ENCODE measurements around the gene MIS18BP1.
"Not testable (repeated sequence)": the region's sequence is repeated elsewhere in the genome, so short reads cannot be mapped to it uniquely, and the experiment has no call there.

MIS18BP1 gene

DNA sequence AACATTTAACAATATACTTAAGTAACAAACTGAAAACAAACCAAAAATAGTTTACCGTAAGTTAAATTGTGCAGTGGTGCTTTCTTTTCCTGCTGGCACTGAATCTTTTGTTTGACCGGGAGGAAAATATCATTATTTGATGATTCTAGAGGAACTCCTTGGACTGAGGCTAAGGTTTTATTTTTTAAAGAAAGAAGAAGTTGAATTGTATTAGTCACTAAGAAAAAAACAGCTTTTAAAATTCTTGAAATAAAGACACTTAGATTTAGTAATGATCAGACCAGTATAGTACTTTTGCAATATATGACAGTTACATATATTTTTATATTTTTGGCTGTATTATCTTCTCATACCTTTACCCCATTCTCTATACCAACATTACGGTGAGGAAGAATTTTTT lies 10.3 kb downstream of the MIS18BP1 start:
- DNase-seq: no peak

DNA sequence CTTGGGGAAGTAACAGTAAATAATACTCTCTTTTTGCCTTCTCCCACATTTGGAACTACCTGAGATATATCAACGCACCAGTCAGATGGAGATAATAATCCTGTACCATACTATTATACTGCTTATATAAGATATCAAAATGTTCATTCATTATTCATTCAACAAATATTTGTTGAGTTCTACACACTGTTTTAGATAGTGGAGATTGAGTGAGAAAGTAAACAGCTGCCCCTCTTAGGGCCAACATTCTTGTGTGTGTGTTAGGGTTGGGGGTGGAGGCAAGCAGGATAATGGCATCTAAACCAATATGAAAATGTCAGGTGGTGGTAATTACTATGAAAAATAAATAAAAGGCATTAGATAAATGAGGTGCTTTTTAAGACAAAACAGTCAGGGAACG lies 14.0 kb downstream of the MIS18BP1 start:
- no peak for DNase-seq

DNA sequence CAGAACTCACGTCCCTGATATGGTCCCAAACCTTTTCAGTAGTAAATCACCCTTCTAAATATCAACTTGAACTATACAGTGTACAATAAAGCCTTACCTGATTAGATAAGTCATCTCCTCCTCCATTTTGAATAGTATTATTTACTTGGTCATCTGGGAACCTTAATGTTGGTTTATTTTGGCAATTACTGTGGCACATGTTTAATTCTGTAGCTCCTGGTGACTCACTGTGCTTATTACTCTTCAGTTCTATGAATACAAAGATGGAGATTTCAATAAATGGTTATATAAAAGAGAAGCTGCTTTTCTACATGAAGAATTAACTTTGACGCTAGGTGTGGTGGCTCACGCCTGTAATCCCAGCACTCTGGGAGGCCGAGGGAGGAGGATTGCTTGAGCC lies 25.4 kb downstream of the MIS18BP1 start:
- no peak for DNase-seq

DNA sequence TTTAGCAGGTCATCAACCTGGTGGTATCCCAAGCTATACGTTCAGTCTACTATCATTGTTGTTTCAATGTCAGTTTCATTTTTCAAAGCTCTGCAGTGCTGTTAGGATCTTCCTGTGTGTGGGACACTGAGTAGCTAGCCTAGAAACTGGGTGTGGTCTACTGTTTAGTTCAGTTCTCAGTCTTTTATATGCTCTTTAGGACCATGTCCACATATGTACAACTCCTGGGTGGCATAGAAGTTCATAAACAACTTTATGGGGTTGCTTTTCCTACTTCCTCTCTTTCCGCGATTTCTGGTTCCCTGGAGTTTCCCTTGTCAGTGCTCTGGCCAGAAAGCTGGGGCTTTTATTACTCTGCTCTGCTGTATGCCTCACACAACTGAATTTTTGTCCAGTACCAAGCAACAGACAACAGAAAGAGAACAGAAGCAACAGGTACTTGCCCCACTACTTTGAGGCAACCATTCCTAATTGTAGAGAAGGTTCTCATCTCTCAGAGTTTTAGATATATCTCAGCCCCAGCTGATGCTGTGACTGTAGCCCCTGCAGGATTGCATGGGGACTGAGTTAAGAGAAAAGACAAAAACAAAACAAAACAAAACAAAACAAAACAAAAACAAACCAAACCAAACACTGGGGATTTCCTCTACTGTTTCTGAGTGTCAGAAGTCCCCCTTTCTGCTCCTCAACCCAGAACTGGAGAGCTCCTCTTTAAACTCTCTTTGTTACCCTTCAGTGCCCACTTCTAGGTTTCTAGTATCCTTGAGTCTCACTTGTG lies 30.3 kb downstream of the MIS18BP1 start:
- DNase-seq: no peak

DNA sequence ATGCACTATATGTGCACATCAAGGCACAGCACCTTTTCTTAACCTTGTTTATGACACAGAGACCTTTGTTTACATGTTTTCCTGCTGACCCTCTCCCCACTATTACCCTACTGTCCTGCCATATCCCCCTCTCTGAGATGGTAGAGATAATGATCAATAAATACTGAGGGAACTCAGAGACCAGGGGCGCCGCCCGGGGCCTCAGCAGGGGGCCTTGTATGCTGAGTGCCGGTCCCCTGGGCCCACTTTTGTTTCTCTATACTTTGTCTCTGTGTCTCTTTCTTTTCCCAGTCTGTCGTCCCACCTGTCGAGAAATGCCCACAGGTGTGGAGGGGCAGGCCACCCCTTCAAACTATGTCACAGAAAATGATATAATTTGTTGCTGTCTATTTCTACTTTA lies 38.7 kb downstream of the MIS18BP1 start:
- not testable (repeated sequence) for DNase-seq

DNA sequence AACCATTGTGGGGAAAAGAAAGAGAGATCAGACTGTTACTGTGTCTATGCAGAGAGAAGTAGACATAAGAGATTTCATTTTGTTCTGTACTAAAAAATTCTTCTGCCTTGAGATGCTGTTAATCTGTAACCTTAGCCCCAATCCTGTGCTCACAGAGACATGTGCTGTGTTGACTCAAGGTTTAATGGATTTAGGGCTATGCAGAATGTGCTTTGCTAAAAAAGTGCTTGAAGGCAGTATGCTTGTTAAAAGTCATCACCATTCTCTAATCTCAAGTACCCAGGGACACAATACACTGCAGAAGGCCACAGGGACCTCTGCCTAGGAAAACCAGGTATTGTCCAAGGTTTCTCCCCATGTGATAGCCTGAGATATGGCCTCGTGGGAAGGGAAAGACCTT lies 39.3 kb downstream of the MIS18BP1 start:
- DNase-seq: not testable (repeated sequence)

DNA sequence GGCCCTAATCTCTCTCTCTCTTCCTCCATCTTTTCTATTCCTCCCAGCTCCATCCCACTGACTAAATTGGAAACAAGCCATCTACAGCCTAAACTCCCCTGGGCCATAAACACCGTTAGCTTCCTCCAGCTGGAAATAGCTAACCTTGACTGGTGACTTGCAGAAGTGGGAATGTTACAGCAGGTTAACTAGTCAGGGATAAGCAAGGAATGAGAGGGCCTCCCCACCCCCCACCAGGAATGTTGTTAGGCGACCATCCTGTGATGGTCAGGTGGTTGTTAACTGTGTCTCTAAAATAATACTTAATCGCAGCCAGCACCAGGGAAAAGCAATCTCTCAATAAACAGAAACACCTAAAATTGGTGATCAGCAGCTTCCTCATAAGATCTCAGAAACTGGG lies 40.8 kb downstream of the MIS18BP1 start:
- no peak for DNase-seq

DNA sequence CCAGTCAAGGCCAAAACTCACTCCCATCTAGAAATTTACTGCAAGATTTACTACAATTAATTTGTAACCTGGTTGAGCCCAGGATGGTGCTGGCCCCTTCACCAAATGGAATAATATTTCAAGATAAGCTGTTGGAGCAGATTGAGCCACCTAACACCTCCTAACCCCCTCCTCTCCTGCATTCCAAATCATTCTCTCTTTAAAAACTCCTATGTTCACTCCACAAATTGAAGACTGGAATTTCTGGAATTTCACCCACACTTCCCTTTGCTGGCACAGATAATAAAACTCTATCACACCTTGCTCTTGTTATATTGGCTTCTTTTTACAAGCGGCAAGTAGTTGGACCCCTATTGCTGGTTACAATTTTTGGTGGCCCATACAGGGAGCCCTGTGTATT lies 41.7 kb downstream of the MIS18BP1 start:
- no peak for DNase-seq

DNA sequence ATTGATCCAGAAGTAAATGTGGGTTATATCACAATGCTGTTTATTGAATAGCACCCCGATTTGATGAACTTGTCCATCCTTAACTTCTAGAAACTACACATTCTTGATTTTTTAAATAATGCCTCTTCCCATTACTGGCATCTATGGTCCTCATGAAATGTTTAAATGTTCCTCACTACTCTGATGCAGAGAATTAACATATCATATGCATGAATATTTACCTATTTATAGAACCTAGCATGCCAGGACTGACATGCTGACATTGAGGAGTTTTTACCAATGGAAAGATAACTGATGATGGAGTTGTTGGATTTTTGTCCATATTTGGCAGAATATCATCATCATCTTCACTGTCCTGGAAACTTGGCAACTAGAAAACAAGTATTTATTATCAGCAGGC lies 42.8 kb downstream of the MIS18BP1 start:
- DNase-seq: no peak

DNA sequence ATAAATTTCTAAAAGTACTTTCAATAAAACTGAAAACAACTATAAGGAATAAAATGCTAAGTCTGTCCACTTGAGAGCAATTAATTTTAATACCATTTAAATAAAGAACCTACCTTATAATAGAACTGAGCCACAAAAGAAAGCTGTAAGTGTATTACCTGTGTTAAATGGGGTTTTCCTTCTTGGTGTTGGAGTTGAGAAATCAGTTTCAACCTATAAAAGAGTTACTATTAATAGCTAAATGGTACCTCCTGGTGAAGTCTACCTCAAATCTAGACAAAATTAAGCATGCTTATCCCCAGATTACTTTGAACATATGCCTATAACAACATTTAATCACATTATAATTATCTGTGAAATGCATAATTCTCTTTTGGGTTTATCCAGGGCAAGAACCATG lies 48.8 kb downstream of the MIS18BP1 start:
- DNase-seq: no peak

DNA sequence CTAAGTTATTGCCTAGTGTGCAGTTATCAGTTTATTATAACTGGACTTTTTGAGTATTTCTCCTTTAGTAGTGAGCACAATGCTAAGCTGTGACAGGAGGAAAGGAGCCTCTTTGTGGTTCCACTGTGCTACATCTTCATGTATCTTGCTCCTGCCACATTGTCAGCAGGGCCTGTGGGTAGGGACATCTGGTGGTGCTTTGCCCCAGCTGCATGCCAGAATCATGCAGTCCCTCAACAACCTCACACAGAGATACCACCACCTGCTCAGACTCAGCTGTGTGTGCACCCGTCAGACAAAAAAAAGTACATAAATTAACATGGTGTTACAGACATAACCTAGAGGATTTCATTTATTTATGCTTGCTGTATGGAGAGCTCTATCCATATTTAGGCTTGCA lies 51.1 kb downstream of the MIS18BP1 start:
- peak; percentile 86 for DNase-seq

DNA sequence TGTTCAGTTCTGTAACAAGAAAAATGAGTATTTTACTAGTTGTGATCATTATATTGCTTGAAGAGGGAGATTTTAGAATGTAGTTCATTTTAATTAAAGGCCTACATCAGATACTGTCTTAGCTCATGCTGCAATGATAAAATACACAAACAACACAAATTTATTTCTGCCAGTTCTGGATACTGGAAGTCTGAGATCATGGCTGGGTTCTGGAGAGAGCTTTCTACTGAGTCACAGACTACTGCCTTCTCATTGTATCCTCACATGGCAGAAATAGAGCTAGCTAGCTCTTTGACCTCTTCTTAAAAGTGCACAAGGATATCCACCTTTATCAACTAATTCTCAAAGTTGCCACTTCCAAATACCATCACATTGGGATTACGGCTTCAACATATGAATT lies 53.8 kb downstream of the MIS18BP1 start:
- DNase-seq: no peak

DNA sequence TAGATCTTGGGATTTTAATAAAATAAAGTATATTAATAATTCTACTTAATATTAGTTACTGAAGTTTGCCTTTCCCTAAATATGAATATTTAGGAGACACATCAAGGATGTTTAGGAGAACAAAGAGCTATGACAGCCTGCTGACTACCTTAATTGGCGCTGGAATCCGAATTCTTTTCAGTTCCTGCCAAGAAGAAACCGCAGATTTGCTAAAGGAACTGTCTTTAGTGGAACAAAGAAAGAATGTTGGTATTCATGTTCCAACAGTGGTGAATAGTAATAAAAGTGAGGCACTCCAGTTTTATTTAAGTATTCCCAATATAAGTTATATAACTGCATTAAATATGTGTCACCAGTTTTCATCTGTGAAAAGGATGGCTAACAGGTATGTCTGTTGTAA lies 54.5 kb downstream of the MIS18BP1 start:
- no peak for DNase-seq

DNA sequence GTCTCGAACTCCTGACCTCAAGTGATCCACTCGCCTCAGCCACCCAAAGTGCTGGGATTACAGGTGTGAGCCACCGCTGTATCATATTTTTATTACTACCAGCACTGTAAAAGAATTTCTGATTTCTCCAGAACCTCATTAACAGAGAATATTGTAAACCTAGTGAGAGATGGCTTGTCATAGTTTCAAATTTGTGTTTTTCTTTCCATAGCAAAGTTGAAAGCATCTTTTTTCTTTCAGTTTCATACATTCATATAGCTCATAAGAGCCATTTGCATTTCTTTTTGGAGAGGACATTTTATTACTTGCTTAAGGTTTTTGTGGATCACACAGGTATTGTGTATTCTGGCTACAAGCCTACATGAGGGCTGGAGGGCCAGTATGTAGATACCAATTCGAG lies 58.0 kb downstream of the MIS18BP1 start:
- no peak for DNase-seq

DNA sequence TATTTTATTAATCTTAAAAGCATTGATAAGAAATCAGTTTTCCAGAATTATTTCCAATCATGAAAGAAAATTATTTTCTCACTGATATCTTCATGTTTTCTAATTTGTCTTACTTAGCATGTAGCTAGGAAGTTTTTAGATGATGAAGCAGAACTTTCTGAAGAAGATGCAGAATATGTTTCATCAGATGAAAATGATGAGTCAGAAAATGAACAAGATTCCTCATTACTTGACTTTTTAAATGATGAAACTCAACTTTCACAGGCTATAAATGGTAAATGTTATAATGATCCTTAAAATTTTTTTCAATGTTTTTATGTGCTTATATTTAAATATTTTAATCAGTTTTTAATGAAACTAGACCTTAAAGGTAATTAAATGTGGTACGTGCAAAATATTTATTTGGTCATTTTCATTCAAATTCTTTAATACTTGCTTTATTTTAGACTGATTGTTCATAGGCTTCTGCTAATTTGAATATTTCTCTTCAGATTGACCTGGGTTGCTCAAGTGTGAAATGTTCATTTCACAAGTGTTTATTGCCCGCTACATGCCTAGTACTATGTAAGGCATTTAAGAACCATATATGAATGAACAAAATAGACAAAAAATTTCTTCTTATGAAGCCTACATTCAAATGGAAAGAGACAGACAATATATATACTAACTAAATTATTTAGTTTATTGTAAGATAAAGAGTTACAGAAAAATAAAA lies 67.7 kb downstream of the MIS18BP1 start:
- DNase-seq: no peak

DNA sequence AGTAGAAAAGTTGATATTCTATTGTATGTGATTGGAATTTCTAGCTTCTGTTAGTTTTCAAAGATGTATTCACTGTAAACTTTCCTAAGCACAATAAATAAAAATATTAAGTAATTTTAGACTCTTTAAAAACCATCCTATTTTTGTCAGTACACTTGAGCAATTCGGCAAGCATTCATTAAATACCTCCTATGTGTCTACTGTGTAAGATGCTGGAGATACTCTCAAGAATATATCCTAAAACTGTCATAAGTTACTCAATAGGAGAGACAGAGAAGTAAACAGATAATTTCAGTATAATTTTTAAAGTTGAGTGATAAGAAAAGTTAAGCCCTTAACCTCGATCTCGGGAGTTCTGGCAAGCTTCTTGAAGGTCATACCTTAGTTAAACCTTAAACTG lies 71.2 kb downstream of the MIS18BP1 start:
- no peak for DNase-seq

DNA sequence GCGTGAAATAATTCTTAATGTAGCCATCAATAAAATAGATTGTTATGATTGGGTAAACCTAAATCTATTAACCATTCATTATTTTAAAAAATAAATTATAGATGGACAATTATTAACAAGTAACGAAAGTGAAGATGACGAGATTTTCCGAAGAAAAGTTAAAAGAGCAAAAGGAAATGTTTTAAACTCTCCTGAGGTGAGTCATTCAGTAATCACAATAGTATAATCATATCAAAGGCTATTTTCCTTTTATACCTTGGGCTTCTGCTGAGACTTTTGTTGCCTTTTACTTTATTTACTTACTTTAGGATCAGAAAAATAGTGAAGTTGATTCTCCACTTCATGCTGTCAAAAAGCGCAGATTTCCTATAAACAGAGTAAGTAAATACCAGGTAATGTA lies 71.7 kb downstream of the MIS18BP1 start:
- no peak for DNase-seq

DNA sequence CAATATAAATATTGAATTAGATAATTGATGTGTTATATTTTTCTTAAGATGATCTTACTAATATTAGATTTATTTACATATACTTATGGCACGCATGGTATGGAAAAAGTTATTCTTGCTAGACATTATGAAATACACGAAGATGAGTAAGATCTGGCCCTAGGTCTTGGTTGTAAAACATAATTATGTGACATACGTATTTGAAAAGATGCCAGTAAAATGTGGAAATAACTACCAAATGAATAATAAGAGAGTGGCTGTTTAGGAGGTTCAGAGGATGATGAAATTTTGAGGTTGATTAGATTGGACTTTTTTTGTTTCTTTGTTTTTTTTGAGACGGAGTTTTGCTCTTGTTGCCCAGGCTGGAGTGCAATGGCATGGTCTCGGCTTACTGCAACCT lies 75.9 kb downstream of the MIS18BP1 start:
- DNase-seq: peak; percentile 62

DNA sequence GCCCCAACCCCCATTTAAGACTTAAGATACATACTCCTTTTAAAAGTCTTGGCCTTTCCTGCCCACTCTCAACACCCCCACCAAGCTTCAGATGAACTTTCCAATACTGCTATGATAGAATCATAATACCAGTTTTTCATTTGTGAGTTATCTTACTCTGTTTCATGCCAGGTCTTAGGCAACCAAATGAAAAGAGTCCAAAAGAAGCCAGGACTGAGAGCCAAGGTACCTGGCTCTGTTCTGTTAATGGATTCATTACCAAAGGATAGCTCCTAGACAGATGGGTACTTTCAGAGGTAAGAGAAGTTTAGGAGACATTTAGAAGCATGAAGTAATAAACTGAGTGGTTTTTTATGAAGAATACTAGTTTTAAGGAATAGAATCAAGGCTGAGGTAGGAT lies 83.1 kb downstream of the MIS18BP1 start:
- DNase-seq: no peak

DNA sequence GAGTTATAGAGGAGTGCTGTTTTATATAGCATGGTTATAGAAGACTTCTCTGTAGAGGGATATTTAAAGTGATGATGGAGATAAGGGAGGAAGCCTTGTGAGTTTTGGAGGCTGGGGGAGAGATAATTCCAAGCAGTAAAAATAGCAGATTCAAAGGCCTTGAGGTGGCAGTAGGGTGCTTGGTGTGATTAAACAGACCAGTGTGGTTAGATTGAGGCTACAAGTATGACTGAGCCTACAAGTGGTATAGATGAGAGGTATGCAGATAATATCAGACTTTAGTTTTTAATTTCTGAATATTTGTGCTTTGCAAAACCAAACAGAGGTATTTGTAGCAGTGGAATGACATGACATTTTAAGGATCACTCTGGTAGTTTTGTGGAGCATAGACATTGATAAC lies 96.9 kb downstream of the MIS18BP1 start:
- DNase-seq: peak; percentile 32

Measured in hematopoietic multipotent progenitor cell treated with erythropoietin and hydrocortisone succinate and interleukin-3 and kit ligand, for 4 days (in vitro differentiated cells).